Panc1 (cell line): ENCODE results near the gene PPARD.

ENCODE experiments used
- POLR2AphosphoS5 ChIP-seq: IDR thresholded peaks from 2 replicates; pipeline ENCODE4 v1.6.1; 2012; ENCODE audit warnings: mild to moderate bottlenecking, low read depth, low read length, moderate library complexity
- TF ChIP-seq, protein P1 (sequence below): fragments of 450-650 bp; IDR thresholded peaks from 2 replicates; pipeline ENCODE4 v1.5.1; 2017; ENCODE audit warnings: mild to moderate bottlenecking
- TF ChIP-seq, protein P2 (sequence below), 2 experiments: IDR thresholded peaks; 2 replicates each; pipeline ENCODE4 v1.6.1; 2011 to 2012; ENCODE audit warnings: low read depth in 2 of 2, control low read depth in 1 of 2, low read length in 1 of 2, mild to moderate bottlenecking in 1 of 2, moderate library complexity in 1 of 2; ENCODE audit not compliant: insufficient read depth in 1 of 2

- TF ChIP-seq, protein P1, sequence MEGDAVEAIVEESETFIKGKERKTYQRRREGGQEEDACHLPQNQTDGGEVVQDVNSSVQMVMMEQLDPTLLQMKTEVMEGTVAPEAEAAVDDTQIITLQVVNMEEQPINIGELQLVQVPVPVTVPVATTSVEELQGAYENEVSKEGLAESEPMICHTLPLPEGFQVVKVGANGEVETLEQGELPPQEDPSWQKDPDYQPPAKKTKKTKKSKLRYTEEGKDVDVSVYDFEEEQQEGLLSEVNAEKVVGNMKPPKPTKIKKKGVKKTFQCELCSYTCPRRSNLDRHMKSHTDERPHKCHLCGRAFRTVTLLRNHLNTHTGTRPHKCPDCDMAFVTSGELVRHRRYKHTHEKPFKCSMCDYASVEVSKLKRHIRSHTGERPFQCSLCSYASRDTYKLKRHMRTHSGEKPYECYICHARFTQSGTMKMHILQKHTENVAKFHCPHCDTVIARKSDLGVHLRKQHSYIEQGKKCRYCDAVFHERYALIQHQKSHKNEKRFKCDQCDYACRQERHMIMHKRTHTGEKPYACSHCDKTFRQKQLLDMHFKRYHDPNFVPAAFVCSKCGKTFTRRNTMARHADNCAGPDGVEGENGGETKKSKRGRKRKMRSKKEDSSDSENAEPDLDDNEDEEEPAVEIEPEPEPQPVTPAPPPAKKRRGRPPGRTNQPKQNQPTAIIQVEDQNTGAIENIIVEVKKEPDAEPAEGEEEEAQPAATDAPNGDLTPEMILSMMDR = no peak
- TF ChIP-seq, protein P2, sequence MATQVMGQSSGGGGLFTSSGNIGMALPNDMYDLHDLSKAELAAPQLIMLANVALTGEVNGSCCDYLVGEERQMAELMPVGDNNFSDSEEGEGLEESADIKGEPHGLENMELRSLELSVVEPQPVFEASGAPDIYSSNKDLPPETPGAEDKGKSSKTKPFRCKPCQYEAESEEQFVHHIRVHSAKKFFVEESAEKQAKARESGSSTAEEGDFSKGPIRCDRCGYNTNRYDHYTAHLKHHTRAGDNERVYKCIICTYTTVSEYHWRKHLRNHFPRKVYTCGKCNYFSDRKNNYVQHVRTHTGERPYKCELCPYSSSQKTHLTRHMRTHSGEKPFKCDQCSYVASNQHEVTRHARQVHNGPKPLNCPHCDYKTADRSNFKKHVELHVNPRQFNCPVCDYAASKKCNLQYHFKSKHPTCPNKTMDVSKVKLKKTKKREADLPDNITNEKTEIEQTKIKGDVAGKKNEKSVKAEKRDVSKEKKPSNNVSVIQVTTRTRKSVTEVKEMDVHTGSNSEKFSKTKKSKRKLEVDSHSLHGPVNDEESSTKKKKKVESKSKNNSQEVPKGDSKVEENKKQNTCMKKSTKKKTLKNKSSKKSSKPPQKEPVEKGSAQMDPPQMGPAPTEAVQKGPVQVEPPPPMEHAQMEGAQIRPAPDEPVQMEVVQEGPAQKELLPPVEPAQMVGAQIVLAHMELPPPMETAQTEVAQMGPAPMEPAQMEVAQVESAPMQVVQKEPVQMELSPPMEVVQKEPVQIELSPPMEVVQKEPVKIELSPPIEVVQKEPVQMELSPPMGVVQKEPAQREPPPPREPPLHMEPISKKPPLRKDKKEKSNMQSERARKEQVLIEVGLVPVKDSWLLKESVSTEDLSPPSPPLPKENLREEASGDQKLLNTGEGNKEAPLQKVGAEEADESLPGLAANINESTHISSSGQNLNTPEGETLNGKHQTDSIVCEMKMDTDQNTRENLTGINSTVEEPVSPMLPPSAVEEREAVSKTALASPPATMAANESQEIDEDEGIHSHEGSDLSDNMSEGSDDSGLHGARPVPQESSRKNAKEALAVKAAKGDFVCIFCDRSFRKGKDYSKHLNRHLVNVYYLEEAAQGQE (IDR thresholded peaks at IDR 0.05; ENCODE audit: insufficient read depth in 1 of 2, low read depth in 2 of 2, low read length in 1 of 2) = no peak
- no peak for TF ChIP-seq POLR2AphosphoS5
These were observed 21.3 kb upstream of the PPARD start for GRCh38 chr6:35321091-35321490.
